ENCODE measurements around the gene B3GAT3.
A peak's percentile ranks its signal among the peaks of the same experiment; 100 is the strongest.

The B3GAT3 gene

GRCh38 chr11:62573006-62573591, 48.7 kb downstream of the B3GAT3 start:
- TF ChIP-seq PATZ1 (tag by site-specific recombination; IDR thresholded peaks at IDR 0.05) = no peak
- 0 out of 2 replicates have a peak, but pooled peaks have one; percentile 17 for TF ChIP-seq ZNF335 (tag by site-specific recombination; conservative IDR thresholded peaks at IDR 0.05)
- TF ChIP-seq ZSCAN16 (tag by site-specific recombination; IDR thresholded peaks at IDR 0.05) = no peak
- TF ChIP-seq ZNF645 (tag by site-specific recombination; IDR thresholded peaks at IDR 0.05) = no peak
- no peak for TF ChIP-seq WT1 (tag by site-specific recombination; IDR thresholded peaks at IDR 0.05)
- TF ChIP-seq ATF2 (tag by site-specific recombination; IDR thresholded peaks at IDR 0.05; ENCODE audit: low read depth) = no peak
- no peak for TF ChIP-seq ZNF747 (tag by site-specific recombination; IDR thresholded peaks at IDR 0.05)
- TF ChIP-seq PRDM10 (tag by site-specific recombination; IDR thresholded peaks at IDR 0.05) = no peak
- no peak for TF ChIP-seq ZNF114 (tag by site-specific recombination; IDR thresholded peaks at IDR 0.05)
- no peak for TF ChIP-seq ZNF26 (tag by site-specific recombination; IDR thresholded peaks at IDR 0.05)
- TF ChIP-seq ZBTB8A (tag by site-specific recombination; IDR thresholded peaks at IDR 0.05) = no peak
- no peak for TF ChIP-seq ZNF580 (tag by site-specific recombination; IDR thresholded peaks at IDR 0.05)
- TF ChIP-seq YY2 (tag by site-specific recombination; IDR thresholded peaks at IDR 0.05) = no peak
- no peak for TF ChIP-seq ZNF670 (tag by site-specific recombination; IDR thresholded peaks at IDR 0.05; ENCODE audit: low read depth)
- no peak for TF ChIP-seq ZNF776 (tag by site-specific recombination; IDR thresholded peaks at IDR 0.05; ENCODE audit: borderline replicate concordance)
- TF ChIP-seq ZNF211 (tag by site-specific recombination; IDR thresholded peaks at IDR 0.05; ENCODE audit: low read depth) = no peak
- TF ChIP-seq ZNF596 (tag by site-specific recombination; IDR thresholded peaks at IDR 0.05) = no peak
- TF ChIP-seq ZBTB17 (tag by site-specific recombination; IDR thresholded peaks at IDR 0.05) = peak; percentile 42; the same call in 1 of the 2 replicates
- POLR2A ChIA-PET = interaction anchor here (0.6 to 2.8 kb wide), 53 partner anchors 9 to 1612 kb away, joined by 3 to 113 read pairs (median 6); partner anchors contain the start of genes AHNAK, B3GAT3, C11orf98 and CSKMT
- peak overlapping the region; percentile 90 for H3K4me3 ChIP-seq (ENCODE audit: low read depth, low read length)
- peak overlapping the region; percentile 99 for H3K27ac ChIP-seq (ENCODE audit: extremely low read depth, low read depth, low read length)
- H3K9me3 ChIP-seq (ENCODE audit: control insufficient read depth, insufficient read depth, low read depth, low read length) = no peaks in the 10 kb centered on the region
- H3K36me3 ChIP-seq (ENCODE audit: control insufficient read depth in 2 of 2, insufficient read depth in 1 of 2, low read length in 2 of 2) = peaks cover 26 to 88% of the 10 kb centered on the region in 2 experiments; a peak in 2 of 3 replicates
- H3K4me1 ChIP-seq (ENCODE audit: control insufficient read depth, insufficient read depth, low read length) = no peaks in the 10 kb centered on the region
- CTCF ChIA-PET = interaction anchor here (1.0 to 1.6 kb wide), 7 partner anchors 12 to 148 kb away, joined by 3 to 13 read pairs (median 4); partner anchors contain the start of gene TUT1
